Femur (tissue), 1 donor: Measurements from ENCODE around the gene BMAL1.
A peak's percentile ranks its signal among the peaks of the same experiment; 100 is the strongest.

Source experiments
- DNase-seq: peaks from one replicate; pipeline ENCODE4 v3.0.0-alpha.2; 2017

Gene BMAL1

DNA sequence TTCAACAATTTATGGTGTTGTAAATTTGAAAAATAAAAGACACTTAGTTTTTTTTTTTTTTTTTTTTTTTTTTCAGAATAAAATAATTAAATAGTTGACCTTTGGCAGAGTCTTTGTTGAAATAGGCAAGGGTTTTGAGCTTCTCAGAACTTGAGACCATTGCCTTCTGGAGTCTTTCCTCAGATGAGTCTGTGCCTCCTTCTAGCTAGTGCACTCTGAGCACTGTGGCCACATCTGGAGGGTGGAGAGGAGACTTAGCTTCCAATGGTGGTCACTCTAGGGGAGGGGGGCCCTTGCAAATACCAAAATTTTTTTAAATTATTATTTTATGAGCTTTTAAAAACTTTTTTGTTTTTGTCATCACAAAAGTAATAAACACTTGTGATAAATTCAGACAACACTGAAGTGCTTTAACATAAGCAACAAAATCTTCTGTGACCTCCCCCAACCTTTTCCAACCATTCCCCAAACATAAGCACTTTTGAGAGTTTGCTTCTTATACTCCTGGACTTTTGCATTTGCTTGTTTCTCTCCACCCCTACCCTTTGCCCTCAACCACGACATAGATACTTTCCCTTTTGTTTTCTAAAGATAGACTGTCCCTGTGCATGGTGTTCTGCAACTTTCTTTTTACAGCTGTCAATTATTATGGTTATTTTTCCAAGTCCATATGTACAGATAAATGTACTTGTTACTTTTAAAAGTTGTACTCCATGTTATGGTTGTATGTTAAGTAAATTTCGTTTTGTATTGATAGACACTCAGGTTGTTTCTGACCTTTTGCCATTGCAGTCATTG lies 41.1 kb downstream of the BMAL1 start:
- DNase-seq: no peak

- DNase-seq: no peak
These were observed 43.1 kb downstream of the BMAL1 start for GRCh38 chr11:13320688-13321087.

DNA sequence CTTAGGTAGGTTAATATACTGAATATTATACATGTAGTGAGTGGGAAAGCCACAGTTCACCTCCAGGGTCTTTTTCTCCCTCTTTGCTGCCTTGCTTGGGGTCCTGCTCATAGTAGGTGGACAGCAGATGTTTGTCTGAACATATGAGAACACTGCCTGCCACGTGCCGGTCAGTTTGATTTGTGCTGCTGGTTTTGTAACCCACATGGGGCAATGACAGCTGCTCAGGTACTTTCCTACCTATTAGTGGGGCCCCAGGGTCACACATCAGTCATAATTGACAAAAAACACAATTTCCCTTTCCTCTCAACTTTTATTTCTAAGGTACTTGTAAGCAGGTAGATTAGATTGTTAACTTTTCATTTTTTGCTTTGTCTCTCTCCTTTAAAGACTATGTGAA lies 43.8 kb downstream of the BMAL1 start:
- no peak for DNase-seq

- no peak for DNase-seq
These were observed 46.6 kb downstream of the BMAL1 start for GRCh38 chr11:13324141-13324540.

GRCh38 chr11:13324709-13325108 lies 47.1 kb downstream of the BMAL1 start:
- DNase-seq: no peak

DNA sequence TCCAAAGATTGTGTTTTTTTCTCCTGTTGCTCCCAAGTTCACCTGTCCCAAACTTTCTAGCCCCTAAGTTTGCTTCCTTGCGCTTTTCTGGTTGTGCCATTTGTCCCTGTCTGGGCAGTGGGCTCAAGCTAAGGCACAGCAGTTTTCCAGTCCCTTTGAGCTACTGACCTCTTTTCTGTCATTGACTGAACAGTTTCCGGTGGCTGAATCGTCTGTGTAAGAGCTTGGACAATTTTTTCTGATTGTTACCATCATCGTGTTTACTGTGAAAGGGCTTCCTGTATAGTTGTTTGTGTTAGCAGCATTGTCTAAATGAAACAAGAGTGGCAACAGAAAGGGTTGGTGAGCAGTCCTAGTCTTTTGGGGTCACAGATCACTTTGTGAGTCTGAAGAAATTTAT lies 49.8 kb downstream of the BMAL1 start:
- no peak for DNase-seq

DNA sequence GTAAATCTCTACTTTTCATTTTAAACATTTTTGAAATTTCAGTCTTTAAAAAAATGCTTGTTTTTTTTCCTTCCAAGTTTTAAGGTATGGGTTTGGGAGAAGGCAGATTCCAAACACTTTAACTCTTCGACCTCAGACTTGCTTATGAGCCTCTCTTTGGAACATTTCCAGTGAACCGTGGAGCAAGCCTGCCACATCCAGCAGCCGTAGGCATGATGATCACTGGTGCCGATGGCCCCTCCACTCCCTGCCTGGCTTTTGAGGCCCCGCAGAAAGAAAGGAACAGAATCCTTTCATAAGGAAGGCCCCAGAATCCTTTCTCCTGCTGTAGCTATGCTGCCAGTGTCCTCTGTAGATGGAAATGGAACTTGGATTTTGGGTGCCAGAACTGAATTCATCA lies 50.7 kb downstream of the BMAL1 start:
- DNase-seq: no peak

GRCh38 chr11:13329670-13330356 lies 52.2 kb downstream of the BMAL1 start:
- DNase-seq: no peak

GRCh38 chr11:13332124-13332523 lies 54.5 kb downstream of the BMAL1 start:
- DNase-seq: no peak

DNA sequence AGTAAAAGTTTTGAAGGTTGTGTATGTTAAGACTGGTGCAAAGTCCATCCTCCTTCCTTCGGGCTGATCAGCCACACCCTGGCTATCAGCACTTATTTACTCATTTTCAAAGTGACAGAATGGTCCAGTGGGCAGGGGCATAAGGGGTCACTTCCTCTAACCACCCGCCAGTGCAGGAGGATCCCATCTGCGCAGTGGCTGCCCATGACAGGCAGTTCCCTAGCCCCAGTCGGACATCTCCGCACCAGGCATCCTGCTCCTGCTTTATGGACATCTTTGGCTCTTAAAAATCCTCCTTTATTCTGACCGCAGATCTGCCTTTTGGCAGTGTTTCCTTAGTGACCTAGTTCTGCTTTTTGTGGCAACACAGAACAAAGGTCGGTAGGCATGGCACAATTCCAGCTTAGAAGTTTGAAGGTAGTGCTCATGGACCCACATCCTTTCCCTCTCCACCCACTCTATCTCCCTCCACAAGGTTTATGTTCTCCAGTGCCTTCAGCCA lies 55.9 kb downstream of the BMAL1 start:
- no peak for DNase-seq

GRCh38 chr11:13334034-13334786 lies 56.6 kb downstream of the BMAL1 start:
- no peak for DNase-seq

GRCh38 chr11:13335319-13335718 lies 57.7 kb downstream of the BMAL1 start:
- DNase-seq: peak; percentile 48

DNA sequence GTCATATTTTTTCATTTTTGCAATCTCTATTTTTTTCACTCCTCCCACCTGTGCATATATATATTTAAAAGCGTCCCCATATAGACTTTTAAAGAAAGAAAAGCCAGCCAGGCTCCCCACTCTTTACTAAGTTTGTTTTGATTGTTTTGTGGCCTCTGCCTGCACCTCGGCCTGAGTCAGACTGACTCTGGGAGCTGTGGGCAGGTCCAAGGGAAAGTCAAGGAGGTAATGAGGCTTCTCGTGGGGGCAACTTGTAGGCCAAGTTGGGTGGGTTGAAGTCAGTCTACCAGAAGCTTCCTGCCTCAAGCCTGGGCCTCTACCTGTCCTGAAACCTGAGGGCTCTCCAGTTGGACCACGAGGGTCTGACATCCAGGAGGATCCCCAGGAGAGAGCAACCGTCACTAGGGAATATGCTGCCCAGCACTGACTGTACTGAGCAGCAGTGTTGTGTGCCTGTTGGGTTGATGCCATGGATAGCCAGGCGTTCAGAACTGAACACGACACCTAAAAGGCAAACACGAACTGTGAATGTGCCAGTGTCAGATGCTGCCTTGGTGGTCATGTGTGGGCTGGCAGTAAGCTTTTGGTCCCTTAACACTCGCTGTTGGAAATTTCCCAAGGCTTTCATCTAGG lies 58.8 kb downstream of the BMAL1 start:
- DNase-seq: no peak

DNA sequence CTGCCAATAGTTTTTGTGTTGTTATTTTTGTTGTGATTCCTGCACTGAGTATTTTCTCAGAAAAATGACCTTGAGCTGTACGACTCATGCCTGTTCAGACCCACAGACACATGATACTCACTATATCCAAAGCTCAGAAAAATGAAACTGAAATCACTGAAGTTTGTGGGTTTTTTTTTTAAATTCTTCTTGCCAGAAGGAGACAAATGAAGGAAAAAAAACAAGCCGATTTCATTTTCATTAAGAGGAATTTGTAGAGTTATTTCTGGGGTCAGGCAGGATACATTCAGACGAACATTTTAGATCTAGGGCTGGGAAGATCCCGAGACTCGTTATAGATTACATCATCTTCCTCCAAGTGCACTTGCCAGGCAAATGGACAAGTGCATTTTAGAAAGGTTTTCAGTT lies 60.4 kb downstream of the BMAL1 start:
- no peak for DNase-seq

DNA sequence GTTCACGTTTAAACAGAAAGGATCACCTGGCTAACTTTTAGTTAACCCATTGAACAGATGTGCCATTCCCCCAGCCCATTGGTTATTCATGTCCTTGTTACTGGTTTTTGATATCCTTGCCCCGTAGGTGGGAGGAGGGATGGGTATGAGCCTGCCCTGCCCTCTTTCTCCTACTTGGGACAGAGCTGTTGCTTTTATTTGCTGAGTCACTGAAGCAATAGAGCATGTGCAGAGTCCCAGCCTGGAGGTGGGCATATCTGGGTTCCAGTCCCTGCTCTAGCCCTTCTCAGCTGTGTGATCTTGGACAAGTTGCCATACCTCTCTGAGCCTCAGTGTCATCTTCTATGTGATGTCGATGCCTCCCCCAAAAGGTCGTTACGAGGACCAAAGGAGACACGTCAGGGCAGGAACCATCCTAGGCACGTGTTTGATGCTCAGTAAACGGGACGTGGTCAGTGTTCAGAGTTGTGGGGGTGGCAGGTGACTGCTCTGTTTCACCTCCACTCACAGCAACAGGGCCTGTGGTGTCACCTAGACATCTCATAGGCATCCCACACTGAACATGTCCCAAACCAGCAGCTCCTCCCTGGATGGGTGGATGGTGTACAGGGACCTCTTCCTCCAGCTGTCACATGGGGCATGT lies 61.0 kb downstream of the BMAL1 start:
- no peak for DNase-seq

DNA sequence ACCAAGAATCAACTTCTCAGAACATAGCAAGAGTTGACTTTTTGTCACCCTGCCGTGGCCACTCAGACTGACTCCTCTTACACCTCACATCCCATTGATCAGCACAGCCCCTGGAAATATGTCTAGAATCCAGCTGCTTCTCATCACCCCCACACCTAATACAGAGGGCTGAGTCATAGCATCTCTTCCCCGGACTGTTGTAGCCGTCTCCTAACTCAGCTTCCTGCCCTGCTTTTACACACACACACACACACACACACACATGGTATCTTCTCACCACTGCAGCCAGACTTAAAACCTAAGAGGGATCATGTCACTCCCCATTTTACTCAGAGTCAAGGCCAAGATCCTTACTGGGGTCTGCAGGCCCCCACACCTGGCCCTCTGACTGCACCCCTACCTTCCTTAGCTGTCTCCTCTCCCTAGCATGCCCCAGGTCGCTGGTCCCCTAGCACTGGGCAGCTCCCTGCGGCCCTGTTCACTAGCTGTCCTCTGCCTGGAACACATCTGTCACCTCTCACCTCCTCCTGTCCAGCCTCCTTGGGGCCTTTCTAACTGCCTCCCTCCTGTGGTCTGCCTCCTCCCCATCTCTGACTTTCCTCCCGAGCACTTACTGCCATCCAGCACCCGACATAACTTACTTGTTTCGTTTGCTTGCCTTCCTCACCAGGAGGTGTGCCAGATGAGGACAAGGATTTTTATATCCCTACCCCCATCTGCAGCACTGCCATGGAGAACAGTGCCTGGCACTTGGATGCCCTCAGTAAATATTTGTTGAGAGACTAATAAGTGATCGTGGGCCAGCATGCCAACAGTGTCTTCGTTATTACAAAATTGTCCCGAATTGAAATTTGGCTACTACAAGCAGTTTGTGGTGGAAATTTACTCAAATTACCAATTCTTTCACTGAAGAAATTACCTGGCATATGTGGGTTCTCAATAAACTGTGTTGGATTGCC lies 61.9 kb downstream of the BMAL1 start:
- DNase-seq: no peak

- no peak for DNase-seq
These were observed 63.4 kb downstream of the BMAL1 start for GRCh38 chr11:13341026-13341425.

- DNase-seq: no peak
These were observed 65.5 kb downstream of the BMAL1 start for GRCh38 chr11:13343067-13343466.

DNA sequence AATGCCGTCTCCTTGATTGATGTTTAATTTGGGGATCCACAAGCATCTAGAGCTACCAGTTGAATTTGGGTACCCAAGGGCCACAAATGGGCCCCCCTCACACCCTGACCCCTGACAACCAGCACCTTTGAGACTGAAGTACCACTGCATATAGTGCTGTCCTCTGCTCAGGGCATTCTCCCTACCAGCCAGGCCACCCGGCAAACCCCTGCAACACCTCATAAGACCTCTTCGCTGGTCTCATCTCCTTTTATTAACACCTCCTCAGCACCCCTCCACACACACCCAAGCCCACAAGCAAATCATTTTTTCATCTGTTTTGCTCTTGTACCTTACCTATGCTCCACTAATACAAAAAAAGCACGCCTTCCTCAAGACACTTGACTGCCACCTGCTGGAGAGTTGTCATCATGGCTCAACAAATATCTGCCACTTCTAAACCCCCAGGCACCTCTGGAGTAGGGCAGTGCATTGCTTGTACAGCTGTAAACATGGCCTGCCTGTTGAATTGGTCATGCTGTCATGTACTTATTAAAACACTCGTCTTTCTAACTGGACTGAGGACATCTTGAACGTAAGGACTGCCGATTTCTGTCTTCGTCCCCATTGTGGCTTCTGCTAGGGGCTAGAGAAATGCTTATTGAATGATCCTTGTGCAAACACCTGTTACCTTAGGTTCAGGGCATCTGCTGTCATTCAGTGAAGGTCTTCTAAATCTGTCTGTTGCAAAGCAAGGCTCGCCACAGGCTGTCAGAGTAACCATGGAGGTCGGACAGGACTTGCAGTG lies 66.5 kb downstream of the BMAL1 start:
- DNase-seq: peak; percentile 75

- DNase-seq: no peak
These were observed 67.2 kb downstream of the BMAL1 start for GRCh38 chr11:13344818-13345217.

DNA sequence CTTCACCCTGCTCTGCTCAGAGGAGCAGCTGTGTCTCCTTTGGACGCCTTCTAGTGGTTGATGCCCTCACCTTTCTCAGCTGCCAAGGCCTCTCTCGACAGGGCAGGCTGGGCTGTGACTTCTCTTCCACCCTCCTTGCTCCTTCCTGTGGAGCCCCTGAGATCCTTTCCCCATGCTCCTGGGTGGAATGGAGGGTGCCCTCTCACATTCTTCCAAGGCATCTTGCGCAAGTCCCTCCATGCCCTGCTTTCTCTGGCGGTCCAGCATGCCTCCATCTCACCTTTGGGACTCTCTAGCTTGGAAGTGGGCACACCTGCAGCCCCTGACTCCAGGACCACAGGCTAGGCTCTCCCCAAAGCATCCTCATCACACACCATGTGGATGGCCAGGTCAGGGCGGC lies 68.9 kb downstream of the BMAL1 start:
- DNase-seq: no peak
